Measurements from ENCODE around the gene TBC1D26. TPM values are rescaled to one million over a fixed set of nuclear protein-coding genes. Genes with fewer than 3 reads are reported as not detected.
"Not testable (repeated sequence)": the region's sequence is repeated elsewhere in the genome, so short reads cannot be mapped to it uniquely, and the experiment has no call there.

TBC1D26 gene
- total RNA-seq, 1 experiment from 2014 or later: not detected

GRCh38 chr17:15738066-15738465, 6.0 kb downstream of the TBC1D26 start:
- CTCF ChIA-PET: no interaction called here
- POLR2A ChIA-PET: interaction anchor here (0.5 kb wide), 1 partner anchor 15 kb away, joined by 7 read pairs; no protein-coding TSS in a partner anchor
- no peaks in the 10 kb centered on the region for H3K4me1 Mint-ChIP-seq (ENCODE audit: low read depth, unreplicated experiment)
- intact Hi-C loops (cut with micrococcal nuclease; ENCODE audit: unreplicated experiment): no loop called here
- Histone ChIP-seq H3K27me3 (replicated peaks; ENCODE audit: control insufficient read depth, insufficient read depth, low read length) (no peaks in the 10 kb centered on the region), H3K36me3 (ENCODE audit: control insufficient read depth, insufficient read depth, low read length) (no peaks in the 10 kb centered on the region), H3K4me3 (ENCODE audit: low read depth, low read length) (no peak overlapping the region), H3K9me3 (no peaks in the 10 kb centered on the region), H3K4me1 (no peaks in the 10 kb centered on the region)
- BruUV-seq (replicated peaks): no TSS peak
- no peaks in the 10 kb centered on the region for H3K9me3 Mint-ChIP-seq (ENCODE audit: unreplicated experiment)
- H3K36me3 Mint-ChIP-seq (ENCODE audit: insufficient read depth, unreplicated experiment): no peaks in the 10 kb centered on the region
- H3K4me3 Mint-ChIP-seq (ENCODE audit: unreplicated experiment): no peak overlapping the region
- no peak overlapping the region for H3K27ac Mint-ChIP-seq (ENCODE audit: unreplicated experiment)
- DNase-seq: no peak
- TF ChIP-seq CTCF (IDR thresholded peaks at IDR 0.05; ENCODE audit: insufficient read depth in 1 of 2, low read depth in 1 of 2, low read length in 1 of 2, severe bottlenecking in 1 of 2, unreplicated experiment in 1 of 2): no peak
- H3K27me3 Mint-ChIP-seq (ENCODE audit: insufficient read depth, unreplicated experiment): no peaks in the 10 kb centered on the region

- intact Hi-C loops (cut with micrococcal nuclease; ENCODE audit: unreplicated experiment): not testable (repeated sequence)
Observed at GRCh38 chr17:15739259-15739658, 7.2 kb downstream of the TBC1D26 start.

GRCh38 chr17:15740041-15740440, 8.0 kb downstream of the TBC1D26 start:
- H3K27me3 ChIP-seq (replicated peaks; ENCODE audit: control insufficient read depth, insufficient read depth, low read length); H3K36me3 Mint-ChIP-seq (ENCODE audit: insufficient read depth, unreplicated experiment); H3K4me3 ChIP-seq (ENCODE audit: low read depth, low read length); intact Hi-C loops (cut with micrococcal nuclease; ENCODE audit: unreplicated experiment); CTCF ChIA-PET; H3K27ac Mint-ChIP-seq (ENCODE audit: unreplicated experiment); H3K27me3 Mint-ChIP-seq (ENCODE audit: insufficient read depth, unreplicated experiment); H3K9me3 Mint-ChIP-seq (ENCODE audit: unreplicated experiment); H3K9me3 ChIP-seq; H3K4me3 Mint-ChIP-seq (ENCODE audit: unreplicated experiment); POLR2A ChIA-PET; BruUV-seq (replicated peaks); H3K4me1 Mint-ChIP-seq (ENCODE audit: low read depth, unreplicated experiment); H3K36me3 ChIP-seq (ENCODE audit: control insufficient read depth, insufficient read depth, low read length); H3K4me1 ChIP-seq: not testable (repeated sequence)
- peak in 1 of 2 experiments; percentile 1 for DNase-seq

More at GRCh38 chr17:15739259-15739658, 7.2 kb downstream of the TBC1D26 start:
- H3K4me3 ChIP-seq (ENCODE audit: low read depth, low read length); H3K9me3 Mint-ChIP-seq (ENCODE audit: unreplicated experiment); H3K27me3 Mint-ChIP-seq (ENCODE audit: insufficient read depth, unreplicated experiment); H3K4me1 Mint-ChIP-seq (ENCODE audit: low read depth, unreplicated experiment); BruUV-seq (replicated peaks); DNase-seq; H3K27me3 ChIP-seq (replicated peaks; ENCODE audit: control insufficient read depth, insufficient read depth, low read length); H3K27ac Mint-ChIP-seq (ENCODE audit: unreplicated experiment); H3K9me3 ChIP-seq; H3K36me3 Mint-ChIP-seq (ENCODE audit: insufficient read depth, unreplicated experiment); H3K4me1 ChIP-seq; H3K4me3 Mint-ChIP-seq (ENCODE audit: unreplicated experiment); CTCF ChIA-PET; H3K36me3 ChIP-seq (ENCODE audit: control insufficient read depth, insufficient read depth, low read length); POLR2A ChIA-PET: not testable (repeated sequence)

- ChIA-PET CTCF (no interaction called here), POLR2A (no interaction called here)
- intact Hi-C loops (cut with micrococcal nuclease; ENCODE audit: unreplicated experiment): no loop called here
- Mint-ChIP-seq H3K36me3 (ENCODE audit: insufficient read depth, unreplicated experiment) (no peaks in the 10 kb centered on the region), H3K27ac (ENCODE audit: unreplicated experiment) (no peak overlapping the region), H3K27me3 (ENCODE audit: insufficient read depth, unreplicated experiment) (no peaks in the 10 kb centered on the region), H3K4me3 (ENCODE audit: unreplicated experiment) (no peak overlapping the region), H3K9me3 (ENCODE audit: unreplicated experiment) (no peaks in the 10 kb centered on the region), H3K4me1 (ENCODE audit: low read depth, unreplicated experiment) (no peaks in the 10 kb centered on the region)
- Histone ChIP-seq H3K4me3 (ENCODE audit: low read depth, low read length) (no peak overlapping the region), H3K4me1 (no peaks in the 10 kb centered on the region), H3K27me3 (replicated peaks; ENCODE audit: control insufficient read depth, insufficient read depth, low read length) (no peaks in the 10 kb centered on the region), H3K36me3 (ENCODE audit: control insufficient read depth, insufficient read depth, low read length) (no peaks in the 10 kb centered on the region), H3K9me3 (no peaks in the 10 kb centered on the region)
- BruUV-seq (replicated peaks): no TSS peak
- no peak for TF ChIP-seq CTCF (IDR thresholded peaks at IDR 0.05; ENCODE audit: insufficient read depth in 1 of 2, low read depth in 1 of 2, low read length in 1 of 2, severe bottlenecking in 1 of 2, unreplicated experiment in 1 of 2)
- no peak for DNase-seq
Observed at GRCh38 chr17:15740570-15741120, 8.6 kb downstream of the TBC1D26 start.

Data from Caco-2 (cell line).